NOMO-1 treated with DMSO at 0.1 percent for 48 hours (cell line): ENCODE measurements around the gene EPB41L4B.
"Not testable (repeated sequence)": the region's sequence is repeated elsewhere in the genome, so short reads cannot be mapped to it uniquely, and the experiment has no call there.

Source experiments
- DNase-seq: peaks from one replicate; lab custom pipeline; 2025; ENCODE audit not compliant: unreplicated experiment; lab: John Stamatoyannopoulos, UW

Gene EPB41L4B

DNA sequence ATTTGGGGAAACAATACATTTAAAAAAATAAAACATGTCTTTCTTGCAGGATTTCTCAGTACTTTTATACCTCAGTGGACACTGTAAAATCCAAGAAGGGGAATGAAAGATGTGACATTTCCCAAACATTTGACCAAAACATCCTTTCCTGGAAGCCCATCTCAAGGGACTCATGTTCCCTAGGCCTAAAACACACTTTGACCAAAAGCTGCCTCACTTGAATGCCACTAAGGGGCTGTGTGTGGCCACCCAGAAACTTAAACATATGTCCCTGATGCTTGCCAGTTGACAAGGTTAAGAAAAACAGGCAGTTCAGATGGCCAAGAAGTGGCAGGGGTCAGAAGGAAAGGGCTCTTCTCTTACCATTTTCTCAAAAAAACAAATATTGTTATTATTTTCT, 73.6 kb downstream of the EPB41L4B start:
- DNase-seq = no peak

DNA sequence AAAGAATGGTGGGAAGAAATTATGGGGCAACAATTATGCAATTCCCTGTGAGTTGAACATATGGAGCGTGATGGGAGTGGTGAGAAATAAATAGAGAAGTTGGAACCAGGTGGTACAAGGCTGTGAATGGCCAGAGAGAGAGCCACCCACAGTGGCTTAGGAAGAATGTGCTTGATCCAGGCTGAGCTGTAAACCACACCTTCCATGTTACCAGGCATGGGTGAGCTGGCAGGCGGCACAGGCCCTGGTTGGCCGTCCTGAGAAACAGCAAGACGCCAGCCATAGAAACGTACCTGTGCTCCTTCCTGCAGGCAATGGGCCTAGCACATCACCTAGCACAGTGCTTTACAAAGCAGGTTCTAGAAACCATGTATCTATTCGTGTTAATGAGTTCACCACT, 74.3 kb downstream of the EPB41L4B start:
- no peak for DNase-seq

DNA sequence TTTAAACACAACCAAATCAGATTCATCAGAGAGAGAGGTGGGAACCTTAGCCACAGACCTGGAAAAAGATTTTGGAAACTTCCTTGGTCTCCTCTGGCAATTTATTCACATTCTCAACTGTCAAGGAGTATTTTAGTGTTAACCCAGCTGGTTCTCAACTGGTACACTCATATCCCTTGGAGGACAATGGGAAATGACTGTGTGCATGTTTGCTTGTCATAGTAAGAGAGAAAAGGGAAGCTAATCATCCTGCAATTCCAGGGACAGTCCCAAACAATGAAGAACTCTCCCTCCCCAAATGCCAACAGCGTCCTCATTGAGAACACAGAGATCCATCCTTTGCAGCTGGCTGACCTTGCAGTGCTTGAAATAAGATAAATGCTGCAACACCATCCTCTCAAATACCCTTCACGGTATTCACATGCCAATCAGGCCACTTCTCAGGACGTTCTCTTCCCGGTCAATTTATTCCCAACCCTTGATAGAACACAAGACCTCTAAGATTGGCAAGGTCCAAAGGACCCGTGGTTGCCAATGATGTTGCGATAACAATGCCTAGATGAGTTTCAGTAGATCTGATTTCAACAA, 75.5 kb downstream of the EPB41L4B start:
- no peak for DNase-seq

DNA sequence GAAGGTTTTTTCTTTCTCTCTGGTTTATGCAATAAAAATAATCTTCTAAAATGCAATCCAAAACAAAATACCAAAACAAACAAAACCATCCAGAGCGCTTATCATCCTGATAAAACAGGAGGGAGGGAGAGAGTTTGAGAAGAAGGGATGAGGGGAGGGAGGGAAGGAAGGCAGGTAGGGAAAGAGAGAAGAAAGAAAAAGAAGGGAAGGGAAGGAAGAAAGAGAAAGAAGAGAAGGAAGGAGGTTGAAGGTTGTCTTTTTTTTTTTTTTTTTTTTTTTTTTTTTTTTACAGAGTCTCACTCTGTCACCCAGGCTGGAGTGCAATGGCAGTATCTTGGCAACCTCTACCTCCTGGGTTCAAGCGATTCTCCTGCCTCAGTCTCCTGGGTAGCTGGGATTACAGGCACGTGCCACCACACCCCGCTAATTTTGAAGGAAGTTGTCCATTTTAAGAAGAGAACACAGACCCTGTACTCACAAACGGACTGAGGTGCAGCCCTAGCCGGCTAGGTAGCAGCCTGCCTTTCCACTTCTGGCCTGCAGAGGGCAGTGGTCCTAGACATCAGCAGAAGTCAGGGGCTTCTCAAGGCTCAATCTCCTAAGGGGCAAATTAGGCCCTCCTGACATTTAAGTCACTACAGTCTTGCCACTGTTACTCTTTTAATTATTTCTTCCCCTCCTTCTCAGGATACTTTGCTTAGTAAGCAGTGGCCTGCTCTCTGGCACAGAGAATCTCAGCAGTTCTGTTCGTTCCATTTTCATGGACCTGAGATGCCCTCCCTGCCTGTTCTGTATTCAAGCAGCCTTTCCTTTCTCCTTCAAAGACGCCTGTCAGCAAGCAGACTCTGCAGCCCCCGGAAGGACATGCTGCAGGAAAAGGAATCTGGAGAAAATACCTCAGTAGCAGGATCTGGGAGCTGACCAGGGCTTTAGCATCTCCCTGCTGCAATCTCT, 76.4 kb downstream of the EPB41L4B start:
- peak; percentile 51 for DNase-seq

DNA sequence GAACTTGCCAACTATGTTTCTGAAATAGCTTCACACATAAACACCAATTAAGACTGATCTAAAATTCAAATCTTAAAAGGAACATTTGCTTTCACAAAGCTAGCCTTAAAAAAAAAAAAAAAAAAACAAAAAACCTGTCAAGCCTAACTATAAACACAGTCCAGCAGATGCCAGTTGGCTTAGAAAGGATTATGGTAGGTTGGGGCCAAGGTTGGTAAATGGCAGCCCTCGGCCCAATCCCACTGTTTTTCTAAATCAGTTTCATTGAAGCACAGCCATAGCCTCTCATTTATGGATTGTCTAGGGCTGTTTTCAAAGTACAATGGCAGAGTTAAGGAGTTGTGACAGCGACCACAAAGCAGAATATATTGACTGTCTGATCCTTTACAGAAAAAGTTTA, 78.1 kb downstream of the EPB41L4B start:
- DNase-seq = no peak

DNA sequence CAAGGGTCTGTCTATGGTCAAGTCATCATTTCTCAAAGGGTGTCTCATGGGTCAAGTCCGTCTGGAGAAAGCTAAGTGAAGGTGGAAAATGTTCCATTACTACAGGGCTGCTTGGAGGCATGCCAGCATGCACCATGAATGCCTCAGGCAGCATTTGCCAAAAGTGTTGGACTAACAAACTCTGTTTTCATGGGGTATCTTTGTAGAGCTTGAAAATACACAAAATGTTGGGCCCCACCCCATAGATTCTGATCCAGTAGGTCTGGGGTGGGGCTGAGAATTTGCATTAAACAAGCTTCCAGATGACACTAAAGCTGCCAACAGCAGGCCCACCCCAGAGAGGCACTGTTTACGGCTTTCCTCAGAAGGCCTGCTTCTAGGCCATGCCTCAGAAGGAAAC, 78.8 kb downstream of the EPB41L4B start:
- no peak for DNase-seq

DNA sequence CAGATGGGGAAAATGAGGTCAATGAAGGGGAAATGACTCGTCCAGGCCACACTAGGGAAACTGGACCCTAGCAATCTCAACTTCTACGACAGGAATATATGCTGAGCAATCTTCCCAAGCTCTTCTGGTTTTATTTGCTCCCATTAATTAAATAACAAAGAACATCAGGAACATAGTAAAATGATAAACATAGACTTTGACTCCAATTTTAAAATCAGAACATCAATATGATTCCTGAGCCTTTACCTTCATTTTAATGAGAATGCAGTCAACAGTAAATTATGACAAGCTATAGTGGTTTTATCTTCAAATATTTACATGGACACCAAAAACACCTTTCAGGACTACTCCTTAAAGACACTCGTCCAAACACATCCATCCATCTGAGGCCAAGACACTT, 79.7 kb downstream of the EPB41L4B start:
- DNase-seq = no peak

DNA sequence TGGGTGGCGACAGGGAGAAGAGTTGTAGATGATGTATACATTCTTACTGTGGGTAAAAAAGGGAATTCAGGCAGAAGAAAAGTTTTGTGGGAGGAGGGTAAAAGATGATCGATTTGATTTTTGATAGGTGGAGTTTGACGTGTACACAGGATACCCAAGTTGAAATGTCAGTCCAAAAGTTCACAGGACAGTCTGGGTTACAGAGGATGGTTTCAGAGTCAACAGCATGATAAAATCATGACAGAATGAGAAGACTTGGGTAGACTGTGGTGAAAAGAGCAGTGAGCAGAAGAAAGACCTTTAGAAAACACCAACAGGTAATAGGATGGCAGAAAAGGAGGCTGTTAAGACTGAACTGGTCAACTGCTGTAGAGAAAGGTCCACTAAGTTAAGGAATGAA, 81.6 kb downstream of the EPB41L4B start:
- DNase-seq = no peak

DNA sequence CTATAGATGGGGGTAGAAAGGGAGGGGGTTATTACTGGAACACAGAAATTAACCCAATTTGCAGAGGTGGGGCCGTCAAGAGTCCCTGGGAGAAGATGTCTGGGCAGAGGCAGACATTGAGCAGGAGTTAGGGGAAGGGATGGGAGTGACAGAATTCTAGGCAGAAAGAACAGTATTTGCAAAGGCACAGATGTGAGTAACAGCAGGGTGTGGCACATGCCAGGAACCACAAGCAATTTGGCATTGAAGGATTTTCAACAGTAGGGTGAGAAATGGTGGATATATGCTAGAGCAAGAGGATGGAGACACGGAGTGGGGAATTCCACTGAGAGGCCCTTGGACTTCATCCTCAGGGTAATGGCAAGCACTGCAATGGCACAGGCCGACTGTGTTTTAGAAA, 82.2 kb downstream of the EPB41L4B start:
- no peak for DNase-seq

DNA sequence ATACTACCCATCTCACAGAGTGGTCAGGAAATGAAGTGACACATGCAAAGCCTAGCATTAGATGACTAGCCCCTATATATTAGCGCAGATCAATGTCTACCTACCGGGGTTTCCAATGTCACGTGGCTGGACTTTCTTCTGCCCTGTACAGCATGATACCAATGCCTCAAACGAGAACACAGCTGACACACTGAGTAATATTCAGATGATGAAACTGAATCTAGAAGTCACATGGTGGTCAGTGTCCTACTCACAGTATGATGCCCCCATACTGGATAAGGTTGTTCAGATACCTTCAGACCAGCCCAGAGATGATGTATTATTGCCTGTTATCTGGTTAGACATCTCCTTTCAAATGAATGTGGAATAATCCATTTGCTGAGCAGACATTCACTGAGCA, 82.7 kb downstream of the EPB41L4B start:
- no peak for DNase-seq

DNA sequence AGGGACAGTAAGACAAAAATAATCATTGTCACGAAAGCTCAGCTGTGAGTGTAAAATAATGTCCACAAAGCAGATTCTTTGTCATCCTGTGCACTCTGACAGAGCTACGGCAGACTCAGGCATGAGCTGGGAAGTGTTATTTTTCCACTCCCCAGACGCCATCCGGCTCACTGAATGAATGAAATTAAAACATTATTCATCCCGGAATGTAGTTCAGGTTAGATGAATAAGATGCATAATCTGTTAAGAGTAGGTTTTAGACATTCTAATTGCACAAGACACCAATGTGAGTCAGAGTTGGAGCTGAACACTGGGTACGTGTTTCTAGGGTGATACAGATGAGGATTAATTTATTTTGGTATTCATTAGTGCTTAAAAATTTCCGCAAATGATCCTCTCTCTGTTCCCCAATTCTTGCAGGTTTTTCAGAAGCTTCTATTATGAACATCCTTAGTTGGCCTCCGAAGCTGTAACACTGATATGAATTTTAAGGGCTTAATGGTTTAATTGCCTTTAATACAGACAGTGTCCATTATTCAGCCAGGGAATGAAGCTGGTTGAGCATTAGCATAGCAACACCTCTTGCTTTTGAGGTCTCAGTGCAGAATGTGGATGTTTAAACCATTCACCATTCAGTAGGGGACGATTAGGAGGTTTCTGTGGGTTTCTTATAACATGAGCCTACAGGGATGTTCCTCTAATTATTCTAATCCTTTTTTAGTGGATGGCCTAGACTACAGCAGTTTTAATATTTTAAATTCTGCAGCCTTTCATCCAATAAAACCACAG, 88.2 kb downstream of the EPB41L4B start:
- no peak for DNase-seq

DNA sequence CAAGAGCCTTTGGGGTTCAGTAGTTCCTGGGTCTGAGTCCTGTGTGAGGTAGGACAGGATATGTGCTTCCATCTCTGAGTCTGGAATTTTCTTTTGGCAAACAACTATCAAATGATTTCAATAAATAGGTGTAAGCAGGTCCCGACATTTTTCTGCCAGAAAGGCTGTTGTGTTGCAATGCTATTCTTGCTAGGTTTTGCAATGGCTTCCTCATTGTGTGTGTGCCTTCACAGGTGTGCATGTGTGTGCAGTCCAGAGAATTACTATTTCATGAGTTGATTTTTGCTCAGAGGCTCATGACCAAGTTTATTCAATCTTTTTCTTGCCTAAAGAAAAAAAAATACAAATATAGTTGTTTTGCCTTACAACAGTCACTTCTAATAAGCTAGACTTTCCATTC, 89.3 kb downstream of the EPB41L4B start:
- no peak for DNase-seq

DNA sequence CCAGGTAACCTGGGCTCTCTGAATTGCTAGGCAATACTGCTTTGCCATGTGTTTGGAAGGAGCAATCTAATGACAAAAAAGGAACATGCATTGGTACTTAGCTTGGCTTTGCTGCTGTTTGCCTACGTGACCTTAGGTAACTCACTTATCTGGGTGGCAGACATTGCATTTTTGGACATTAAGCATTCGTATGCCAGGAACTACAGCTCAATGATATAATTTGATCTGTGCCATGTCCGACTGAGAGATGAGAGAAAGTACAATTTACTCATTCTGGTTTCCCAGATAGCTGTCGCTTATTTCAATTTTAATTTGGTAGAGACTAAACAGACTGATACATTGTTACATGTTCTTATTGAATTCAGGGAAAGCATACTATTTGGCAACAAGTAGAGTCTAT, 90.6 kb downstream of the EPB41L4B start:
- DNase-seq = no peak

DNA sequence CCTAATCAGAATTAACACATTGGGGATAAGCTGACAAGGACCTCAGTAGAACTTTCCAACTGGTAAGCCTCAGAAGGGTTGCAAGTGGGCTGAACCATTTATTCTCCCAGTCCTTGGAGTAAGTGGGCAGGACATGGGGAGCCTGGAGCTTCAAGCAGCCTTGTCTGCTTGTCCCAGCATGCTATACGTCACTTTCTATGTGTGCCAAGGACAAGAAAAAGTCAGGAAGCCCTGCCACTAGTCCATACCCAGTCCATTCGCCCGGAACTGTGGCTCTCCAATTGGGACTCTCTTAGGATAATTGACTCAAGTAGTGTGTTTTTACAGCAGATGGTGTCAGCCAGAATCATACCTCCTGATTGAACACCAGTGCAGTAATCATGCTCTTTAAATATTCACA, 91.2 kb downstream of the EPB41L4B start:
- no peak for DNase-seq

DNA sequence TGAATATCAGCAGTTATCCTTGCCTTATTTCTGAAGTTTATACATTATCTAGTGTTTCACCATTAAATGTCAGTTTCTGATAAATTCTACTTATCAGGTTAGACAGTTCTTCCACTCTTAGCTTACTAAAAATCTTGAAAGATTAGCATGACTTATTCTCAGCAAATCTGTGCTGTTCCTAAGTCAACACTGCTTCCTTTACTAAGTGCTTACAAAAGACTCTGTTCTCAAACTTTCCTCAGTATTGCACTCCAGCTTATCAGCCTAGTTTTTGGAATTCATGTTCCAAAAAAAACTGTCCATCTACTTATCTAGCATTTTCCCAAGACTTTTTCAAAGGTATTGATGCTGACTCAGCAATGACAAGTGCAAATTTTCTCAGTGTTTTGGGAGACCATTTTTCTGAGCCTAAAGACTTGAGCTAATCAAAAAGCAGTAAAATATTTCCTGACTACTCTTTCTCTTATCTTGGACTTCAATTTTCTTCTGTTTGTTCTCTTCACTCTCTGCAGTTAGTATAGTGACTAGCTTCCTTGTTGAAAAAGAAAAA, 92.7 kb downstream of the EPB41L4B start:
- DNase-seq = no peak

DNA sequence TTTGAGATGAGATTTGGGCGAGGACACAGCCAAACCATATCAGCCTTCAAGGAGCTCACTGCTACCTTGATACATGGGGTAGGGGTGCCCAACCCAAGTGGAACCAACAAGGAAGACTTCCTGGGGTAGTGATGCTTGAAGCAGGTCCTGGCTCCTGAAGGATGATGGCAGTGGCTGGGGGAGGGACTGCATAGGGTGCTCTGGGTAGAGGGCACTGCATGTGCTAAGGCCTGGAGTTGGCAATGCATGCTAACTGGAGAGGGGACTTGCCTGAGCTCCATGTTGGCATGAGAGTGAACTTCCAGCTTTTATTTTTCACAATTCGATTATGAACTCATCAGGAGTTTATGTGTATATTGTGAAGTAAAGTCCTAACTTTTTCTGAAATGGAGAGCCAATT, 95.2 kb downstream of the EPB41L4B start:
- DNase-seq = no peak

DNA sequence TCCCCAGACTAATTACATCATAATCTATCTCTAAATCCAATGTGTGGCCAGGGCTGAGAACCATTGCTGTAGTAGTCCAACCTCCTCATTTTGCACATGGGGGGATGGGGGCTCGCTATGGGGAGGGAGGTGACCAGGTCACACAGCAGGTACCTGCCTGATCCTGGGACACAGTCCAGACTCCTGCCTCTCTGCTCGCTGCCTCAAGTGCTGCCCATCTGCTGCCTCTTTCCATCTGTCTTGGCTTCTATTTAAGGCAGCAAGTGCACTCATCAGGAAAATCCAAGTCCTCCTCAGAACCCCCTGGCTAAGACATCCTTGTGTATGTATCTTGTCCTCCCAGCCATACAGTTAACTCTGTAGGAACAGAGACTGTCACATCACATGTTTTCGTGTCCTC, 96.1 kb downstream of the EPB41L4B start:
- DNase-seq = no peak

DNA sequence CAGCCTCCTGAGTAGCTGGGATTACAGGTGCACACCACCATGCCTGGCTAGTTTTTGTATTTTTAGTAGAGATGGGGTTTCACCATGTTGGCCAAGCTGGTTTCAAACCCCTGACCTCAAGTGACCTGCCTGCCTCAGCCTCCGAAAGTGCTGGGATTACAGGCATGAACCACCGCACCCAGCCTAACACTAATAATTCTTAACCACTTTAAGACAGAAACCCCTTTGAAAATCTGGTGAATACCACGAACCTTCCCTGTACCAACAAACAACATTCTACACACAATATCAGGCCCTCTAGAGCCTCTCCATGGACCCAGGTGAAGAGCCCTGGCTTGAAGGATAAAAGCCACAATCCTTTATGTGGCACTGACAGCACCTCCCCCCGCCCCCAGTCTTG, 102.6 kb downstream of the EPB41L4B start:
- DNase-seq = not testable (repeated sequence)

DNA sequence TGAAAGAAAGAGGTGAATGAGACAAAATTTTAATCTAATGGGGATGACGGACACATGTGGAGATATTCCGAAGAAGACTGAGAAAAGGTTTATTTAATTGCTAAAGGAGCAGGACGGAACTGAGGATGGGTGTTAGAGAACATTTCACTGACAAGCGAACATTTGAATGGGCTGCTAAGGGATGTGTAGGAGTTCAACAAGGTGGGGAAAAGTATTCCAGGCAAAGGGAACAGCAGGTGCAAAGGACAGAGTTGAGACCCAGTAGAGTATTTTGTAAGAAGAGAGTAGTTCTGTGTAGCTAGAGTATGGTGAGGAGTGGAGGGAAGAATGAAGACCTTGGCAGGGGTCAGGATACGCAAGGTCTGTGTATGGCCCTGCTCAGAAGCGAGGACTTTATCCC, 106.4 kb downstream of the EPB41L4B start:
- DNase-seq = no peak

DNA sequence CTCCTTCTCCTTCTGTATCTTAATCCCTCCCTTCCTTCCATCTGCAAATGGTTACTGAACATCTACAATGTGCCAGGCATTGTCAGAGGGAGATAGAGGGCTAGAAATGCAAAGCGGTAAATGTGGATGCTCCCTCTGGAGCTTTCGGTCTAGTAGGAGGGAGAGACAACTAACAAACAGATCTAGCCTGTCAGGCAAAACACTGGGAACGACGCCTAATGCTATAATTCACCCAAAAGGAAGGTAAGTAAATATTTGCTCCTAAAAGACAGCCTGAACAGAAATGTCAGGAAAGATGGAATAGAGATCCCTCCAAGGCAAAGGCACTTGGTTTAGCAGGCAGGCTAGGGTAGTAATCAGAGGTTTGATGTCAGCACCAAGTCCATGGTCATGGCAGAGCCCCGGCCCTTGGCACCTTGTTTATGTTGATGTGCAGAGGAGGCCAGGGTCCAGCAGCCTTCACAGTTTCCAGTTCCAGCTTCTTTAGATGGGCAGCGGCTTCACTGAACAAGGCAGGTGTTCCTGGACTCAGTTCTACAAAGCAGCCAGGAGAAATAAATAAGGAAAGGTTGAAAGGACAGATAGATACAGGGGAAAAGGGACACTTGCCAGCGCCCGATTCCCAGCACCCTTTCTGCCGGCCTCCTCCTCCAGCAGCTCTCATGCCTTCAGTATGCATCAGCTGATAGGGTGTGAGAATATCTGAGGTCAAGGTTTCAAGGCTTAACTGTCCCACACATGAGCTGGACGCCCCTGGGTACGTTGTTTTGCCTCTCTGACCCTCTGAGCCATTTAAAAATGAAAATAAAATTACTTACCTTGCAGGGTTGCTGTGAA, 107.4 kb downstream of the EPB41L4B start:
- no peak for DNase-seq

DNA sequence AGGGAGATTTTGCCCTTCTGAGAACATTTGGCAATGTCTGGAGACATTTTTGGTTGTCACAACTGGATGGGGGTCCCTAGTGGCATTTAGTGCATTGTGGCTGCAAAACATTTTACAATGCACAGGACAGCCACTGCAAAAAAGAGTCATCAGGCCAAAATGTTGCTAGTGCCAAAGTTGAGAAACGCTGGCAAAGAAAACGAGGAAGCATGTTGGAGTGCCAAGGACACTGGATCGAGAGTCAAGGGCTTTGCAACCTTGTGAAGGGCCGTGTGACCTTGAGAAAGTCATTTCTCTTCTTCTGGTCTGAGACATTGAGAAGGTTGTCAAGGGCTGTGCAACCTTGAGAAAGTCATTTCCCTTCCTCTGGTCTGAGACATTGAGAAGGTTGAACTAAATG, 108.1 kb downstream of the EPB41L4B start:
- no peak for DNase-seq
